HG03378 (cell line): ENCODE data around the gene RGS4.

Source experiments
- ATAC-seq: cut with Tn5 transposase; IDR thresholded peaks from one replicate; pipeline ENCODE4 v1.9.1; 2021; ENCODE audit warnings: mild to moderate bottlenecking, moderate library complexity; ENCODE audit not compliant: unreplicated experiment

Gene RGS4

GRCh38 chr1:163094589-163094988 is 25.4 kb downstream of the RGS4 start:
- ATAC-seq: no peak

GRCh38 chr1:163095213-163095612 is 26.1 kb downstream of the RGS4 start:
- ATAC-seq: no peak

GRCh38 chr1:163102590-163102989 is 33.4 kb downstream of the RGS4 start:
- ATAC-seq: no peak

- no peak for ATAC-seq
Observed at GRCh38 chr1:163104385-163105099, 35.4 kb downstream of the RGS4 start.

GRCh38 chr1:163106364-163106987 is 37.3 kb downstream of the RGS4 start:
- no peak for ATAC-seq

- ATAC-seq: no peak
Observed at GRCh38 chr1:163107655-163108054, 38.5 kb downstream of the RGS4 start.

GRCh38 chr1:163115887-163116286 is 46.7 kb downstream of the RGS4 start:
- ATAC-seq: no peak

- no peak for ATAC-seq
Observed at GRCh38 chr1:163119707-163120106, 50.5 kb downstream of the RGS4 start.

- ATAC-seq: no peak
Observed at GRCh38 chr1:163120372-163120771, 51.2 kb downstream of the RGS4 start.

GRCh38 chr1:163124812-163125211 is 55.7 kb downstream of the RGS4 start:
- no peak for ATAC-seq
